ENCODE measurements around the gene HHIPL1. TPM values are rescaled to one million over a fixed set of nuclear protein-coding genes. Genes with fewer than 3 reads are reported as not detected.

Gene HHIPL1
- polyA plus RNA-seq, 1 donor: 1.5 TPM

DNA sequence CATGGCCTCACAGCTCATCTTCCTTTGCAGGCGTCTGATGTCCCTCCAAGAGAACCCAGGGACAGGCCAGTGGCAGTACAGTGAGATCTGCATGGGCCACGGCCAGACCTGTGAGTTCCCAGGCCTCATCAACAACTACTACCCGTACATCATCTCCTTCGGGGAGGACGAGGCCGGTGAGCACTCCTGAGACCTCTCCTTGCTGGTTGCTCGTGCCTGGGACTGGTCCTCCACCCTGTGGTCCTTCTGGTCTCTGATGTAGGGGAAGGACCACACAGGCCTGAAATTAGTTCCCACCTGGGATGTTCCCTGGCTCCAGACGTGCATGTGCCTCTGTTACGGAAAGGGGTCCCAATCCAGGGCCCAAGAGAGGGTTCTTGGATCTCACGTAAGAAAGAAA, 17.9 kb downstream of the HHIPL1 start:
- no peak for DNase-seq

DNA sequence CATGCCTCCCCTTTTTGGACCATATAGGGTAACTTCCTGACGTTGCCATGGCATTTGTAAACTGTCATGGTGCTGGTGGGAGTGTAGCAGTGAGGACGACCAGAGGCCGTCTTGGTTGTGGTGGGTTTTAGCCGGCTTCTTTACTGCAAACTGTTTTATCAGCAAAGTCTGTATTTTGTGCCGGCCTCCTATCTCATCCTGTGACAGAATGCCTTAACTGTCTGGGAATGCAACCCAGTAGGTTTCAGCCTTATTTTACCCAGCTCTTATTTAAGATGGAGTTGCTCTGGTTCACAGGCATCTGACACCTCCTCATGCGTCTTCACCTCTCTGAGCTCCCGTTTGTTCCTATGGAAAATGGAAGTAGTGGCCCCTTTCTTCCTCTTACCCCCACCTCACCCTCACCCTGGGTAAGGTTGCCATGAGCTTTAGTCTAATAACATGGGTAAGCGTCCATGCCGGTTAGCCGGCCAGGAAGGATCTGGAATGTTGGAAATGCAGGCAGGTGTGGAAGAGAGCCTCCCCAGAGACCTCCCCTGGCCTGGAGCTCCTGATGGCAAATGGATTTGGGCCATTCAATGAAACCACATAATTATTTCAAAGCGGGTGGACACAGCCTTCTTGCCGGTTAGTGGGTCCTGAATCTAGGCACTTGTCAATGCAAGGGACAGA, 18.6 kb downstream of the HHIPL1 start:
- no peak for DNase-seq

DNA sequence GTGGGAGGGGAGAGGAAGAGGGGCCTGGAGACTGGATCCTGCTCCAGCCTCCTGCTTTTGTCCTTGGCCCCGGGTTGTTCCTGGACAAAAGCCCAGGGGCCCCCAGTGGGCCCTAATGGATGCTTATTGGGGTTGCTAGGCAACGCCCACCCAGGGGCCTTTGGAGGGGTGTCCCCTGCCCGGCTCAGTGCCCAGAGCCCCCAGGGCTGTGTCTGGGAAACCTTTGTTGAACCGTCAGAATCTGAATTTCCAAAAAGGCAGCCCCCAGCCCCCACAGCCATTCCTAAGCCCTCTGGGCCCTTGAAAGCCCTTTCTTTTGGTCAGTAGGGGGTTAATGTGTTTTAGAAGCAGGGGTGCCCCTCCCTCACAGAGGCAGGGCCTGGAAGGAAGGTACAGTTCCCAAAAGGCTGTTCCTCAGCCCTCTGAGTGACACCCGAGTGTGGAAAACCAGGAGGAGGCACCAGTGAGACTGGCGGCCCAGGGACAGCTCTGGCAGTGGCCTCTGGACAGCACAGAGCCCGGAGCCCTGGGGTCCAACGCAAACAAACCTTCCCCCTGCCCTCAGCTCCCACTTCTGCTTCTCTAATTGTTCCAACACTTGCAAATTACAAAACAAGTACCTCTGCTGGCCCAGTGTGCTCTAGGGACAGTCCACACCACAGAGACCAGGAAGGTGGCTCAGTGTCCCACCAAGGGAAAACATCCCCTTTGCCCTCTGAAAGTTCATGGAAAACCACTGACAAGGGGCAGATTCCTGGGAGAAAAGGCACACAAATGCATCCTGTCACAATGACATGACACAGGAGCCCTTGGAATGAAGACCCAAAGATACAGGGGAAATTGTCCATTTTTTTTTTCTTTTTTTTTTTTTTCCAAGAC, 19.4 kb downstream of the HHIPL1 start:
- no peak for DNase-seq

DNA sequence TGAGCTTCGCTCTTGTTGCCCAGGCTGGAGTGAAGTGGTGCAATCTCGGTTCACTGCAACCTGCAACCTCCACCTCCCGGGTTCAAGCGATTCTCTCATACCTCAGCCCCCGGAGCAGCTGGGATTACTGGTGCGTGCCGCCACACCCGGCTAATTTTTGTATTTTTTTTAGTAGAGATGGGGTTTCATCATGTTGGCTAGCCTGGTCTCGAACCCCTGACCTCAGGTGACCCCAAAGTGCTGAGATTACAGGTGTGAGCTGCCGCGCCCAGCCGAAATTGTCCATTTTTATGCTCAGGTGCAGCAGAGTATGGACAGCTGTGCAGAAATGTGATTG, 20.0 kb downstream of the HHIPL1 start:
- DNase-seq: no peak

DNA sequence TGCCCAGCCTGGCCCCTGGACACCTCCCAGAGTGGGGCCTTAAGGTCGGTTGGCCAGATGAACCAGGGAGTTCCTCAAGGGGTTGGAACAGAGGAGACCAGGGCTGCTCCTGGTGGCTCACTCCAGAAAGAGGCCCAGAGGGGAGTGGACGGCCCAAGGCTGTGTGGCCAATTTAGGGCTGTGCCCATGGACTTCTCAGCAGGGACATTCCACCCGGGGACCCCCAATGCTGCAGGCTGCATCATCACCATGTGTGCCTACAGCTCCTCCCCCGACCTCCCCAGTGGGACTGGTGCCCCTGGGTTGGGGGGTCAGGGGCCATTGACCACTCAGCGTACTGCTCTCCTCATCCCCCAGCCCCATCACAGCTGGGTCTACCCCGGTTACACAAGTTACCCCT, 21.6 kb downstream of the HHIPL1 start:
- DNase-seq: no peak

DNA sequence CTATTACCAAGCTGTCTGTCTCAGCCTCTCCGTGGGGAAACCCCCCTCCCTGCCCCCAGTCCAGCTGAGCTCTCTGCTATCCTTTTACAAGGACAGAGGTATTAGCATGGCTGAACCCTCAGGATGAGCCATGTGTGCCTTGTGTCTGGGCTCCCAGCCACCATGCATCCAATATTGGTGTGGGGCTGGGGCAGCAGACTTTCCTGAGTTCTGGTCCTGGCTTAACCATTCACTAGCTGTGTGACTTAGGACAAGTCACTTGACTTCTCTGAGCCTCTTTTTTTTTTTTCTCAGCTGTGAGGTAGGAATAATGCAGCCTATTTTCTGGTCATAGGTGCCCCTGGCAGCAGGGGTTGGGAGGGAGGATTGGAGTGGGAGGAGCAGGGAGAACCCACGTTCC, 22.1 kb downstream of the HHIPL1 start:
- DNase-seq: no peak

DNA sequence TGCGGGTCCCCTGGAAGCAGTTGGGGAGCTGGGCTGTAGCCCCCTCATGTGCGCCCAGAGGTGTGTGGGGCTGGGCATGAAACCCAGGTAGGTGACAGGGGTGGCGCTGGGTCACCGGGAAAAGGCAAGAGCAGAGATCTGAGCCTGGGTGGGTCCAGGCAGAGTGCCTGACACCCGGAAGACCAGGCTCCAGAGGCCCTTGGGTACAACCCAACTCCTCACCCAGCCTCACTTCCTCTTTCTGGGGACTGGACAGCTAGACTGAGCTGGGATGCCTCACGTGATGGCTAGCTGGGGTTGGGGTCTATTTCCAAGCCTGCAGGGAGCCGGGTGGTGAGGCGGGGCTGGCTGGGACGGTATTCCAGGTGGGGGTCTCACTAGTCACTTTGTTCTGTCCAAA, 22.9 kb downstream of the HHIPL1 start:
- DNase-seq: no peak

DNA sequence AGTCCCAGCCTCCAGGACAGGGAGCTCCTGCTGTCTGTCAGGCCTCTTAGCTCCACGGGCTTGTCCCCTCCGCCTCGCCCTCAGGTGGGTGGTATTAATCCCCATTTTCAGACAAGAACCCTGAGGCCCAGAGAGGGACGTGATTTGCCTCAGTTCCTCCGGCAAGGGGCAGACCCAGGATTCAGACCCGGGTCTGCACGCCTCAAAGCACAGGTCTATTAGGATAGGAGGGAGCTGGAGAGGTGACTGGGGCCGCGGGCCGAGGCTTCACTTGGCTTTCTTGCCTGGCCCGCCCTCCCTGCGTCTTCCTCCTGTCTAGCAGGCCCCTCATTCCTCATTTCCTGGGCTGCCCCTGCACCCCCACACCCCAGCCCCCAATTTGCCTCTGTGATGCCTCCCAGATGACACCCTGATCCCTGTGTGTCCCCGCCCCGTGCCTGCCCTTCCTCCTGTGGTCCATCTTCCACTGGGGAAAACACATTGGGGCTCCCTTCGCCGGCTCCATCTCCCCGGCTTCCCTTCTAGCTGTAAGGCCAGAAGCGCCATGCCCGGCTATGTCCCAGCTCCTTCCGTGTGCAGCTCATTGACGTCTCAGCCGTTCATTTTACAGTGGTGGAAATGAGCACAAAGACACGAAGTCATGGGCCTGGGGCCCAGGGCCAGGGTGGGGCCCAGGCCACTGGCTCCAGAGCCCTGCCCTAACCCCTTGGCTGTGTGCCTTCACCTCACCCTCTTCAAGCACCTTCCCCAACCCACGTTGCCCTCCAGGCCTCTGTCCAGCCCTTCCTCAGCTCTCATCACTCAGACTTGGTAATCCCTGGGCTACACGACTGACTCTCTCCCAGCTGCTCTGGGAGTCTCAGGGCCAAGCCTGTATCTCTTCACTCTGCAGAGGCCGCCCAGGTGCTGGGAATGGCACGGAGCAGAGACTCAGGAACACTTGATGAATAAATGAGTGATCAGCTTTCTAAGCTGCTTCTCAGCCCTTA, 23.7 kb downstream of the HHIPL1 start:
- no peak for DNase-seq

DNA sequence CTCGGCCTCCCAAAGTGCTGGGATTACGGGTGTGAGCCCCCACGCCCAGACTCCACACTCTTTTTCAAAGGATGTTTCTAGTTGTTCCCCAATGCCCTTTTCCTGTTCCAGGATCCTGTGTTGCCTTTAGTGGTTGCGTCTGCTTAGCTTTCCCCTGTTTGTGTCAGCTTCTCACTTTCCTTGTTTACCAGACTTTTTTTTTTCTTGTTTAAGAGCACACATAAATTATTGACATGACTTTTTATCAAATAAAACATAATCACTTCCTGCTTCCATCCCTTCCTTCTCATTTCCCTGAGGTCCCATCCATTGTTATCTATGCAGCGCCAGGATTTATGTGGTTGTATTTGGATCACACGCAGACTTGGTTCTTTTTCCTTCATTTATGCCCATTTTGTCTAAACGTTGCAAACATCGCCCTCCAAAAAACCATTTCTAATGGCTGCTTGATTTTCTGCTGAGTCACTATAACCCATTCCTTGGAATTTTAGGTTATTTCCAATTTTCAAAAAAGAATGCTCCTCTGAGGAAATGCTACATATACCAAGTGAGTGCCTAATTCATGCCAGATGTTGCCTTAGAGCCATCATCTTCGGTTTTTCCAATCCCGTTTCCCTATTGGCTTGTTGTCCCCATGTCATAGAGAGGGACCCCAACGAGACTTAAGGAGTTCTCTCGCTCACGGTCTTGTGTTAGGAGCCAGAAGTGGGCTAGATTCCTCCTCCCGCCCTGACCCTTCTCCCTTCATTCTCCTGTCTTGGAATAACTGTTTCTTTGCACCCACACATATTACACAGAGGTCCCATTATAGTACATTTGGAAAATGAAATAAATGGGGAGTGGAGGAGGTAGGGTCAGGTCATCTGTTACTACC, 25.7 kb downstream of the HHIPL1 start:
- DNase-seq: no peak

DNA sequence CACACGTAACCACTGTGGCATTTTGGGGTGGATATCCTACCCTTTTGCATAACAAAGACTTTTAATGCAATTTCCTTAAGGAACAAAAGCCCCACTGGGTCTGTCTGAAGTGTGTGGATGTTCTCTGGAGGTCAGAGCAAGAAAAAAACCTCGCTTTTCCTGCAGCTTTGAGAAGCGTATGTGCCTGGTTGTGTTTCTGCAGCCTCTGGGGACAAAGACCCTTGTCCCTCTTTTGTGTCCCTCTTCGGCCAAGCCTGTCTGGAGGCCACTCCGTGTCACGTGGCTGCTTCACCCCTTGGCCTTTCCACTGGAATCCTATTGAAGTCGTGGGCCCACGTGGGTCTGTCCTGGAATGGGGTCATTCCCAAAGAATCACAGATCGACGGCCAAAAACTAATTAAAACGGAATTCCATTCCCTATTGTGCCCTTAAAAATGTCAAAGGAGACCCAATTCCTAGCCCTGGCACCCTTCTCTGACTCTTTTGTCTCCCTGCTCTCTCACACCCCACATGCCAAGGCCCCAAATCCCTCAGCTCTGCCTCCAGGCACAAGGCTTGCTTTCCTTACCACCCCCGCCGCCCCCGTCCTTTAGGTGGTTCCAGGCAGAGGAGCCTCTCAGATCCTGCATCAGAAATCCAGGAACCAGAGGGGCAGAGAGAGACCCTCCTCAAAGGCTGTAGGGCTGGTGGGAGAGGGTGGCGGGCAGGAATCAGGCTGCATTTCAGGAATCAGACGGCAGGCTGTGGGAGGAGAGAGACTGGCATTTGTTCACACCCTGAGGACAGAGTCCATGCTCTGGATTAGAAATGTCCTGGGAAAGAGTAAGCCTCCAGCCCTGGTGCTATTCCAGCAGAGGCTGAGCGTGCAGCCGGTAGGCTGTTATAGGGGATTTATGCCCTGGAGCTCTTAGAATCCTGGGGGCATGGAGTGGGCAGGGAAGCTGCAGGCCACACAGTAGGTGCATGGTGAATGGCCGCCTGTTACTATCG, 26.6 kb downstream of the HHIPL1 start:
- no peak for DNase-seq

DNA sequence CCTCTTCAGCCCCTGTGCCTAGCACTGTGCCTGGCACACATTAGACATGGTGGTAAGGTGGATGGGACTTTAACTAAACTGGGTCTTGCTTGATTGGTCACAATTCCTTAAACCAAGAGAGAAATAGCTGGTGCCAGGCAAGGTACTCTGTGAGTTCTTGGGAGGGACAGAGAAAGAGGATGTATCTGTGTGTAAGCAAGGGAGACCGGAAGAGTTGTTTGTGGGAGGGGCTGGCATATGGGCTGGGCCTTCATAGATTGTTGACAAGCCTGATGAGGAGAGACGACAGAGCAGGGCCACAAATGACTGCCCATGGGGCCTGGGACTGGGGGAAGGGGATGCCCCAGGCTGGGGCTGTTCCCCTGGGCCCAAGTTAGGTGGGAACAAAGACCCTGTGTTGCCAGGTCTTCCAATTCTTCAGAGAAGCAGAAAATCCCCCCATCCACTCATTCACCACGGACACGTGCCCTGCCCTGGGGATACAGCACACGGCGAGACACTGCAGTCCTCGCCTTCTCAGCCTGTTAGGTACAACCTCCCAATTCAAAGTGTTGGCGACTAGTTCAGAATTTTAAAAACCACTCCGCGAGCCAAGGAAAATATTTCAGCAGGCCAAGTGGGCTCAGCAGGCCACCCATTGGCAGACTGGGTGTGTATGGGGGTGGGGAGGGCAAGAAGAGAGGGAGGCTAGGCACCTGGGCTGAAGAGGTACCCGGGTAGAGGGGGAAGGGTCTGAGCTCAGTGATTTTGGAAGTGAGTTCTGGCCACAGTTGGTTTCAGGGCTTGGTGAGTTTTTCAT, 27.8 kb downstream of the HHIPL1 start:
- no peak for DNase-seq

DNA sequence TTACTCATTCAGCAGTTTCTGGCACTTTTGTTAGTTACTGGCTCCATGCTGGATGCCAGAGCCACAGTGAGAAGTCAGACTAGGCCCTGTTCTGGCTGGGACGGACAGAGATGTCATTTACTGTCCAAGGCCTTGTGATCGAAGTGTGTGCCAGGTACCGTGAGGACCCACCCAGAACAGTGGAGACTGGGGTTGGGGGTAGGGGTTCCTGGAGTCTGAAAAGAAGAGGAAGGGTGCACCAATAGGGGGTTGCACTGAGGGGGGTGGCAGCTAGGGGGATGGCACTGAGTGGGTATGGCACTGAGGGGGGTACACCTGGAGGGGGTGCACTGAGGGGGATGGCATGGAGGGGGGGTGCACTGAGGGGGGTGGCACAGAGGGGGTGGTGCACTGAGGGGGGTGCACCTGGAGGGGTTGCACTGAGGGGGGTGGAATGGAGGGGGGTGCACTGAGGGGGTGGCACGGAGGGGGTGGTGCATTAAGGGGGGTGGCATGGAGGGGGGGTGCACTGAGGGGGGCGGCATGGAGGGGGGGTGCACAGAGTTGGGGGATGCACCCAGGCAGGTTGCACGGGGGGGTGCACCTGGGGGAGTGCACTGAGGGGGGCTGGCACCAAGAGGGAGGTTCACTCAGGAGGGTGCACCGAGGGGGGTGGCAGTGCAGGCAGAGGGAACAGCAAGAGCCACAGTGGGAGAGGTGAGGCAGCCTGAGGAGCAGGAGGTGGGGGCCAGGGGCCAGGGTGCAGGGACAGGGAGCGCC, 28.6 kb downstream of the HHIPL1 start:
- no peak for DNase-seq

DNA sequence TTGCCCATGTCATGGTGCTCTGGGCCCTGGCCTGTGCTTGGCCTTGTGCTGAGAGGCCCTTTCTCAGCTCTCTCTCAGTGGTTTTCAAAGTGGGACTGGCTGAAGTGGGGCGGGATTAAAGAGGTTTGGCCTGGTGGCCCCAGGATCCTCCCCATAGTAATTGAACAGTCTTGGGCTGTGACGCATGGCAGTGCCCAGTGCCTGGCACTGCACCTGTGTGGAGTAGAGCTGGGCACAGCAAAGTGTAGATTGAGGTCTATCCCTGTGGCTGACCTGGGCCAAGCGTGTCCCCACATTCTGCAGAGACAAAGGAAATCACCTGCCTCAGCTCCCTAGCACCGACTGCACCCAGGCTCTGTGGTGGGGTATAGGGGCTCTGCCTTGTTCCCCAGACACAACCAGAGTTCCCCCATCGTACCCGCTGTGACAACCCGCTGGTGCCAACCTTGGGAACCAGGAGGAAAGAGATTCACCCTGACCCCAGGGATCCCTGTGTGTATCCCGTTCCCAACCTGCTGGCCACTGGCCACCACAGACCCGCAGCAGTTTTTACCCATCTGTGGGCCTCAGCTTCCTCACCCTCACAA, 29.2 kb downstream of the HHIPL1 start:
- no peak for DNase-seq

DNA sequence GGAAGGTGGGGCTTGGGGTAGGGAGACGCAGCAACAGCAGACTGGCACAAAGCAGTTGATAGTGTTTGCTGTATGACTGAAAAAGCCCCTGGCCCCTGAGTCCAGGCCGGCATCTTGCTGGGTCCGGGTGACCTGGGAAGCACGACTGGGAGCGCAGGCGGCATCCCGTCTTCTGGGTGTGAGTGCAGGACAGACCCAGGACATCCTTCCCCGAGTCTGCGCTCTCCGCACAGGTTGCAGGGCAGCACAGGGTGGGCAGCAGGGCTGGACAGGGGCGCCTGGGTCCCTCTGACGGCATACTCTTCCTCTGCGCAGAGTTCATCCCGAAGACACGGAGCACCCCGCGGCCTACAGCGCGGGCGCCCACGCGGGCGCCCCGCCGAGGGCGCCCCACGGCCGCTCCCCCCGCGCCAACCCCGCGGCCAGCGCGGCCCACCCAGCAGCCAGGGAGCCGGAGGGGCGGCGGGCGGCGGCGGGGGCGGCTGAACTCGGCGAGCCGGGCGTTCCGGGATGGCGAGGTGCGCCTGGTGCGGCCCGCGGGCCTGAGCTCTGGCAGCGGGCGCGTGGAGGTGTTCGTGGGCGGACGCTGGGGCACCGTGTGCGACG, 29.9 kb downstream of the HHIPL1 start:
- DNase-seq: no peak

DNA sequence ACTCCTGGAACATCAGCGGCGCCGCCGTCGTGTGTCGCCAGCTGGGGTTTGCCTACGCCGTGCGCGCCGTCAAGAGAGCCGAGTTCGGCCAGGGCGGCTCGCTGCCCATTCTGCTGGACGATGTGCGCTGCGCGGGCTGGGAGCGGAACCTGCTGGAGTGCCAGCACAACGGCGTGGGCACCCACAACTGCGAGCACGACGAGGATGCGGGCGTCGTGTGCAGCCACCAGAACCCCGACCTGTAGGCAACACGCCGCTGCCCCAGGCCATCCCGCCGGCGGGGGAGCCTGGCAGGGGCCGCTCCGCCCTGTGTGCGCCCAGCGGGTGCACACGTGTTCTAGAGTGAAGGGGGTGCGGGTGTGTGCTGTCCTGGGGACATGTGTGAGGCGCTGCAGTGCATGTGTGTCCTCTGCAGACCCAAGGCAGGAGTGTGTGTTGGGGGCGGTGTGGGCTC, 30.5 kb downstream of the HHIPL1 start:
- no peak for DNase-seq

DNA sequence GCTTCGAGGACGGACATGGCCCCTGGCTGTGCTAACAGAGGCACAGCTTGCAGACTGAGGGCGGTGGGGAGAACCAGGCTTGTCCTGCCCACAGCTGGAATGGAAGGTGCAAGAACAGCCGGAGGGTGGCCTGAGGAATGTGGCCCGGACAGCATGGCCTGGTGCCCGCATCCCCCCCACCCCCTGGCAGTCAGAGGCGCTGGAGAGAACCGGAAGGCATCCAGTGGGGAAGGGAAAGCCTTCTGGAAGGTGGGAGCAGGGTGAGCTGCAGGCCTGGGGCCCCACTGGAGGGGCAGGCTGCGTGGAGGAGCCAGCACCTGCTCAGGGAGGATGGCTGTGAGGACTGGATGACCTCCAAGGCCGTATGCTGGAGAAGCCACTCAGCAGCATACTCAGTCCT, 31.0 kb downstream of the HHIPL1 start:
- DNase-seq: no peak

DNA sequence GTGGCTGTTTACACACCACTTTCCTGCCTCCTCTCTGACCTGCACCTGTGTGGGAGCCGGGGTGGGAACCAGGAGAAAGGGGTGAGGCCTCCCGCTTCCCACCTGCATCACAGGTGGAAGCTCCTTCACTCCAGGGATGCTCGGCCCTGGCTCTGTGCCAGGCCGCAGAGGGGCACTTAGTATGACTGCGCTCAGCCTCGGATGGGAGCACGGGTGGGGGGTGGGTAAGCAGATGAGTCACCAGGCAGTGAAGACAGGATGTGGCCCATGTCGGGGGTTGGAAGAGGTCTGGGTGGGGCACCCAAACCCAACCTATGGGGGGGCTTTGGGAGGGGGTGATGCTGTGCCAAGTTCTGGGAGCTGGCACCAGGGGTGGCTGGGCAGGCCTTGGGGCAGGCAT, 31.7 kb downstream of the HHIPL1 start:
- DNase-seq: no peak

All from hindlimb muscle (tissue), 1 donor.